Stomach (tissue), 9 donors: ENCODE measurements around the gene FLOT1. TPM values are rescaled to one million over a fixed set of nuclear protein-coding genes. Genes with fewer than 3 reads are reported as not detected.

Experiments used
- DNase-seq, 2 donors: peaks; one replicate each; pipeline versions ENCODE4 v3.0.0 to v3.0.0-alpha.2; 2013 to 2019
- H3K27ac ChIP-seq, 5 donors: fragments of 200-600 bp in 4 of 5; sonication (generic) in 4 of 5; one replicate each; pipeline ENCODE4 v1.5.1; 2013 to 2019; ENCODE audit warnings: mild to moderate bottlenecking in 1 of 5, moderate library complexity in 1 of 5
- H3K27me3 ChIP-seq, 3 donors: fragments of 200-600 bp; sonication (generic); one replicate each; pipeline ENCODE4 v1.5.1; 2017 to 2019; ENCODE audit warnings: mixed run types in 1 of 3
- H3K36me3 ChIP-seq, 4 donors: fragments of 200-600 bp; sonication (generic); 1 replicate in 3 of 4; 2 replicates in 1 of 4; pipeline ENCODE4 v1.5.1; 2016 to 2019
- H3K4me1 ChIP-seq, 4 donors: fragments of 200-600 bp; sonication (generic); one replicate each; pipeline ENCODE4 v1.5.1; 2016 to 2019
- H3K4me3 ChIP-seq, 4 donors: fragments of 200-600 bp; sonication (generic) in 3 of 4; one replicate each; pipeline ENCODE4 v1.5.1; 2016 to 2019; ENCODE audit warnings: mild to moderate bottlenecking in 1 of 4
- H3K9me3 ChIP-seq, 4 donors: fragments of 200-600 bp; sonication (generic); one replicate each; pipeline ENCODE4 v1.5.1; 2016 to 2019
- CTCF ChIP-seq, 7 experiments: fragments of 450-650 bp in 4 of 7; fragments of 200-600 bp in 3 of 7; sonication (generic) in 3 of 7; IDR thresholded peaks; one replicate each; pipeline ENCODE4 v1.5.1; 2016 to 2019; ENCODE audit warnings: antibody characterized with exemption in 7 of 7, control low read depth in 2 of 7, mild to moderate bottlenecking in 1 of 7
- EP300 ChIP-seq: sonication (generic); formaldehyde crosslinking; IDR thresholded peaks from one replicate; pipeline ENCODE4 v1.6.1; 2017; ENCODE audit warnings: antibody characterized with exemption
- POLR2A ChIP-seq, 4 donors: fragments of 450-650 bp; IDR thresholded peaks; one replicate each; pipeline ENCODE4 v1.6.1; 2016; ENCODE audit warnings: antibody characterized with exemption in 4 of 4, control low read depth in 2 of 4, mild to moderate bottlenecking in 1 of 4, moderate library complexity in 1 of 4
- POLR2AphosphoS5 ChIP-seq, 3 donors: sonication (generic); formaldehyde crosslinking; IDR thresholded peaks; one replicate each; pipeline ENCODE4 v1.6.1; 2016; ENCODE audit warnings: antibody characterized with exemption in 3 of 3
- WGBS, 5 donors: extraction: QIAGEN DNeasy Blood & Tissue Kit in 3 of 5; methylation state at CpG; one replicate each; pipeline versions ENCODE4 v1.1.5 to v1.1.7; 2013 to 2018; 5-methylcytosine and 5-hydroxymethylcytosine counted together
- intact Hi-C: fragments of 100-400 bp; cut with DNase I; formaldehyde crosslinking; loops from one replicate; pipeline ENCODE4 v1.15.1; 2023; ENCODE audit warnings: low total_unique reads
- polyA plus RNA-seq, 3 donors: library from polyadenylated mRNA; stranded (reverse); fragments of 200-250 nt; gene quantifications; one replicate each; pipeline ENCODE4 v1.2.3, GENCODE V29; 2013
- small RNA-seq, 4 donors: library from RNA; depleted of rRNA; stranded (forward); fragments of <200 nt; gene quantifications; one replicate each; pipeline ENCODE3, GENCODE V24; 2016
- total RNA-seq, 5 donors: library from RNA; depleted of rRNA; stranded (reverse); fragments of >200 nt; gene quantifications; one replicate each; pipeline versions ENCODE4 v1.1.0 to v1.2.3, GENCODE V29; 2014 to 2016
- donor health status: healthy with polysubstance abuse.
- donor health status: Bipolar disorder and iron deficiency.
- donor health status: healthy.

The FLOT1 gene
- total and polyA plus RNA-seq, 8 donors, result 40.6 to 201 (median 125) TPM

- peak overlapping the region in 4 of 5 donors; percentile 94 to 99 (median 98) for H3K27ac ChIP-seq
- no peaks in the 10 kb centered on the region for H3K27me3 ChIP-seq
- H3K9me3 ChIP-seq, result no peaks in the 10 kb centered on the region
- H3K4me1 ChIP-seq, result peaks cover 19 to 66% (median 41%) of the 10 kb centered on the region in 4 donors
- peak overlapping the region; percentile 9 to 88 (median 77) for H3K4me3 ChIP-seq
- WGBS, 5 donors, result 60 to 82% (median 69%) methylated on average over 7 of the region's 7 CpGs
- intact Hi-C loops, result loop anchor here (5.0 kb wide), 1 partner anchor 47 kb away; no protein-coding TSS in a partner anchor
- TF ChIP-seq CTCF (IDR thresholded peaks at IDR 0.05) (no peak), POLR2A (IDR thresholded peaks at IDR 0.05) (no peak), POLR2AphosphoS5 (IDR thresholded peaks at IDR 0.05) (no peak), EP300 (no peak)
- DNase-seq, result no peak
- H3K36me3 ChIP-seq, result peaks cover 21 to 44% (median 39%) of the 10 kb centered on the region in 4 donors
Observed at GRCh38 chr6:30679765-30680535, 62.5 kb downstream of the FLOT1 start.

GRCh38 chr6:30678964-30679726 lies 63.3 kb downstream of the FLOT1 start:
- 9 to 11% (median 10%) methylated on average over 28 to 31 of the region's 31 CpGs for WGBS, 5 donors

More at GRCh38 chr6:30678964-30679726, 63.3 kb downstream of the FLOT1 start:
- H3K36me3 ChIP-seq, result peaks cover 21 to 44% (median 39%) of the 10 kb centered on the region in 4 donors
- DNase-seq, result peak; percentile 90 to 95
- no peaks in the 10 kb centered on the region for H3K9me3 ChIP-seq
- intact Hi-C loops, result loop anchor here (5.0 kb wide), 1 partner anchor 48 kb away; no protein-coding TSS in a partner anchor
- TF ChIP-seq POLR2AphosphoS5 (IDR thresholded peaks at IDR 0.05) (peak; percentile 13 to 86 (median 63)), CTCF (IDR thresholded peaks at IDR 0.05) (peak in 5 of 7 experiments; percentile 88 to 97 (median 95)), POLR2A (IDR thresholded peaks at IDR 0.05) (no peak), EP300 (no peak)
- no peaks in the 10 kb centered on the region for H3K27me3 ChIP-seq
- peak overlapping the region in 4 of 5 donors; percentile 94 to 99 (median 98) for H3K27ac ChIP-seq
- H3K4me1 ChIP-seq, result peaks cover 19 to 58% (median 40%) of the 10 kb centered on the region in 4 donors
- H3K4me3 ChIP-seq, result peak overlapping the region; percentile 9 to 85 (median 44)

Small RNA genes within 50 kb of the gene (small RNA-seq; reads per million reads assigned to genes)
- gene RF00019 (0 reads per million in 4 donors), gene RN7SL353P (0 reads per million in 4 donors)

Other genes starting within 250 kb of the FLOT1 start
- 10 to 100 TPM; 12.7 to 39.7 (median 19.2) TPM for gene GNL1, start 186.2 kb downstream of the FLOT1 start, total RNA-seq
- 10 to 100 TPM; 42.6 to 53.3 (median 48.9) TPM for gene GNL1, start 186.2 kb downstream of the FLOT1 start, polyA plus RNA-seq
- gene PRR3, start 185.4 kb downstream of the FLOT1 start, total RNA-seq, result 10 to 100 TPM in 2 of 5 donors, under 1 TPM in 1, not detected in 2; 0.89 to 10.7 (median 10.5) TPM
- 1 to 10 TPM; 4.1 to 7.1 (median 5.5) TPM for gene PRR3, start 185.4 kb downstream of the FLOT1 start, polyA plus RNA-seq
- 10 to 100 TPM in 4 of 5 donors, 1 to 10 TPM in 1; 7.6 to 32.6 (median 28.3) TPM for gene ABCF1, start 171.2 kb downstream of the FLOT1 start, total RNA-seq
- 10 to 100 TPM; 17.1 to 28.0 (median 26.8) TPM for gene ABCF1, start 171.2 kb downstream of the FLOT1 start, polyA plus RNA-seq
- 100 to 1,000 TPM in 2 of 5 donors, 10 to 100 TPM in 3; 27.4 to 164 (median 50.1) TPM for gene PPP1R10, start 125.4 kb downstream of the FLOT1 start, total RNA-seq
- 10 to 100 TPM in 2 of 3 donors, 1 to 10 TPM in 1; 9.9 to 20.2 (median 17.7) TPM for gene PPP1R10, start 125.4 kb downstream of the FLOT1 start, polyA plus RNA-seq
- gene MRPS18B, start 124.8 kb downstream of the FLOT1 start, total RNA-seq, result 10 to 100 TPM in 4 of 5 donors, 1 to 10 TPM in 1; 6.4 to 54.8 (median 28.5) TPM
- 10 to 100 TPM; 51.3 to 71.2 (median 61.6) TPM for gene MRPS18B, start 124.8 kb downstream of the FLOT1 start, polyA plus RNA-seq
- 10 to 100 TPM in 1 of 5 donors, 1 to 10 TPM in 3, not detected in 1; 3.0 to 11.6 (median 5.2) TPM for gene ATAT1, start 115.8 kb downstream of the FLOT1 start, total RNA-seq
- 1 to 10 TPM; 5.3 to 7.5 (median 5.7) TPM for gene ATAT1, start 115.8 kb downstream of the FLOT1 start, polyA plus RNA-seq
- 100 to 1,000 TPM in 1 of 5 donors, 10 to 100 TPM in 3, 1 to 10 TPM in 1; 7.3 to 126 (median 12.8) TPM for gene C6orf136, start 95.6 kb downstream of the FLOT1 start, total RNA-seq
- 10 to 100 TPM; 21.2 to 29.3 (median 25.7) TPM for gene C6orf136, start 95.6 kb downstream of the FLOT1 start, polyA plus RNA-seq
- 10 to 100 TPM; 22.0 to 67.0 (median 30.1) TPM for gene DHX16, start 69.7 kb downstream of the FLOT1 start, total RNA-seq
- gene DHX16, start 69.7 kb downstream of the FLOT1 start, polyA plus RNA-seq, result 10 to 100 TPM; 18.3 to 34.0 (median 23.4) TPM
- 10 to 100 TPM in 4 of 5 donors, 1 to 10 TPM in 1; 9.0 to 20.1 (median 12.8) TPM for gene PPP1R18, start 56.0 kb downstream of the FLOT1 start, total RNA-seq
- gene PPP1R18, start 56.0 kb downstream of the FLOT1 start, polyA plus RNA-seq, result 10 to 100 TPM; 24.7 to 40.3 (median 32.2) TPM
- gene NRM, start 51.7 kb downstream of the FLOT1 start, total RNA-seq, result 1 to 10 TPM in 4 of 5 donors, under 1 TPM in 1; 0.92 to 6.4 (median 2.9) TPM
- gene NRM, start 51.7 kb downstream of the FLOT1 start, polyA plus RNA-seq, result 10 to 100 TPM in 1 of 3 donors, 1 to 10 TPM in 2; 4.1 to 15.8 (median 8.5) TPM
- gene MDC1, start 25.4 kb downstream of the FLOT1 start, total RNA-seq, result 100 to 1,000 TPM in 2 of 5 donors, 10 to 100 TPM in 2, 1 to 10 TPM in 1; 9.6 to 153 (median 99.2) TPM
- gene MDC1, start 25.4 kb downstream of the FLOT1 start, polyA plus RNA-seq, result 1 to 10 TPM; 3.8 to 8.7 (median 4.2) TPM
- 100 to 1,000 TPM in 4 of 5 donors, 10 to 100 TPM in 1; 67.5 to 177 (median 109) TPM for gene TUBB, start 22.3 kb downstream of the FLOT1 start, total RNA-seq
- gene TUBB, start 22.3 kb downstream of the FLOT1 start, polyA plus RNA-seq, result 100 to 1,000 TPM; 127 to 223 (median 183) TPM
- 100 to 1,000 TPM in 2 of 5 donors, 10 to 100 TPM in 3; 16.5 to 144 (median 92.8) TPM for gene IER3, start 1.9 kb upstream of the FLOT1 start, total RNA-seq
- 100 to 1,000 TPM; 112 to 187 (median 147) TPM for gene IER3, start 1.9 kb upstream of the FLOT1 start, polyA plus RNA-seq
- 100 to 1,000 TPM in 3 of 5 donors, 10 to 100 TPM in 2; 51.3 to 144 (median 109) TPM for gene DDR1, start 141.8 kb upstream of the FLOT1 start, total RNA-seq
- gene DDR1, start 141.8 kb upstream of the FLOT1 start, polyA plus RNA-seq, result 10 to 100 TPM; 17.6 to 88.7 (median 49.4) TPM
- gene GTF2H4, start 165.5 kb upstream of the FLOT1 start, total RNA-seq, result 10 to 100 TPM in 2 of 5 donors, 1 to 10 TPM in 3; 3.9 to 67.4 (median 8.1) TPM
- gene GTF2H4, start 165.5 kb upstream of the FLOT1 start, polyA plus RNA-seq, result 10 to 100 TPM; 15.3 to 29.6 (median 17.6) TPM
- 10 to 100 TPM in 4 of 5 donors, 1 to 10 TPM in 1; 1.2 to 61.6 (median 22.7) TPM for gene VARS2, start 171.6 kb upstream of the FLOT1 start, total RNA-seq
- gene VARS2, start 171.6 kb upstream of the FLOT1 start, polyA plus RNA-seq, result 10 to 100 TPM; 17.9 to 21.8 (median 18.5) TPM
- 10 to 100 TPM in 1 of 5 donors, 1 to 10 TPM in 1, not detected in 3; 2.8 to 15.2 TPM for gene SFTA2, start 189.5 kb upstream of the FLOT1 start, total RNA-seq
- gene SFTA2, start 189.5 kb upstream of the FLOT1 start, polyA plus RNA-seq, result 10 to 100 TPM; 10.2 to 94.7 (median 44.1) TPM
- gene MUCL3, start 198.3 kb upstream of the FLOT1 start, total RNA-seq, result 100 to 1,000 TPM in 3 of 5 donors, 10 to 100 TPM in 1, under 1 TPM in 1; 0.87 to 346 (median 168) TPM
- 10 to 100 TPM; 17.5 to 83.3 (median 39.6) TPM for gene MUCL3, start 198.3 kb upstream of the FLOT1 start, polyA plus RNA-seq
- 1 to 10 TPM in 2 of 5 donors, under 1 TPM in 2, not detected in 1; 0.18 to 4.9 (median 1.2) TPM for gene MUC21, start 241.0 kb upstream of the FLOT1 start, total RNA-seq
- 100 to 1,000 TPM in 1 of 3 donors, 1 to 10 TPM in 2; 1.2 to 131 (median 1.6) TPM for gene MUC21, start 241.0 kb upstream of the FLOT1 start, polyA plus RNA-seq